CD14-positive monocyte (primary cell): ENCODE results near the gene CARD9. TPM values are rescaled to one million over a fixed set of nuclear protein-coding genes. Genes with fewer than 3 reads are reported as not detected.

Experiments
- DNase-seq, 3 donors: peaks; one replicate each; pipeline ENCODE4 v3.0.0-alpha.2; 2011 to 2022
- H2AFZ ChIP-seq: 2 replicates; pipeline ENCODE4 v1.6.0; 2012; ENCODE audit warnings: mild to moderate bottlenecking, low read depth, low read length, inconsistent platforms; ENCODE audit not compliant: insufficient read depth, poor library complexity, severe bottlenecking
- H3K27ac ChIP-seq, 2 donors: 1 replicate in 1 of 2; 2 replicates in 1 of 2; pipeline ENCODE4 v1.5.1; 2012 to 2013; ENCODE audit warnings: low read length in 2 of 2, control low read depth in 1 of 2, inconsistent platforms in 1 of 2, low read depth in 1 of 2, mild to moderate bottlenecking in 1 of 2
- H3K27me3 ChIP-seq, 2 donors: one replicate each; pipeline versions ENCODE4 v1.6.0 to v1.6.1; 2011 to 2013; ENCODE audit warnings: low read length in 2 of 2; ENCODE audit not compliant: control insufficient read depth in 2 of 2, insufficient read depth in 2 of 2
- H3K36me3 ChIP-seq, 2 donors: replicated peaks in 1 of 2; 1 replicate in 1 of 2; 2 replicates in 1 of 2; pipeline versions ENCODE4 v1.5.1 to v1.6.1; 2012 to 2013; ENCODE audit warnings: low read length in 2 of 2, control low read depth in 1 of 2, inconsistent platforms in 1 of 2, mild to moderate bottlenecking in 1 of 2; ENCODE audit not compliant: insufficient read depth in 2 of 2, control insufficient read depth in 1 of 2
- H3K4me1 ChIP-seq, 2 donors: 1 replicate in 1 of 2; 2 replicates in 1 of 2; pipeline versions ENCODE4 v1.5.1 to v1.6.1; 2012 to 2013; ENCODE audit warnings: low read length in 2 of 2, control low read depth in 1 of 2, inconsistent platforms in 1 of 2, mild to moderate bottlenecking in 1 of 2, moderate library complexity in 1 of 2; ENCODE audit not compliant: insufficient read depth in 2 of 2, control insufficient read depth in 1 of 2
- H3K4me2 ChIP-seq: replicated peaks from 2 replicates; pipeline ENCODE3; 2012; ENCODE audit warnings: low read length, moderate library complexity, mild to moderate bottlenecking; ENCODE audit not compliant: poor library complexity, severe bottlenecking; ENCODE audit errors: extremely low read depth
- H3K4me3 ChIP-seq, 3 experiments: fragments of 200-600 bp in 1 of 3; sonication (generic) in 1 of 3; replicated peaks in 1 of 3; 1 replicate in 2 of 3; 2 replicates in 1 of 3; pipeline ENCODE4 v1.5.1; 2011 to 2013; ENCODE audit warnings: low read length in 3 of 3, mild to moderate bottlenecking in 3 of 3, control low read depth in 2 of 3, low read depth in 2 of 3, inconsistent platforms in 1 of 3, moderate library complexity in 1 of 3
- H3K79me2 ChIP-seq: 2 replicates; pipeline ENCODE4 v1.6.0; 2012; ENCODE audit warnings: mild to moderate bottlenecking, control low read depth, inconsistent platforms, low read length, moderate library complexity; ENCODE audit not compliant: insufficient read depth
- H3K9ac ChIP-seq: 2 replicates; pipeline ENCODE4 v1.6.0; 2017; ENCODE audit warnings: low read length, mild to moderate bottlenecking; ENCODE audit not compliant: insufficient read depth, poor library complexity, severe bottlenecking
- H3K9me3 ChIP-seq, 2 donors: replicated peaks in 1 of 2; 1 replicate in 1 of 2; 2 replicates in 1 of 2; pipeline versions ENCODE4 v1.5.1 to v1.6.1; 2012 to 2013; ENCODE audit warnings: low read length in 2 of 2, control low read depth in 1 of 2; ENCODE audit not compliant: control insufficient read depth in 1 of 2, insufficient read depth in 1 of 2
- H4K20me1 ChIP-seq: 2 replicates; pipeline ENCODE4 v1.6.0; 2012; ENCODE audit warnings: mild to moderate bottlenecking, low read length, control low read depth, moderate library complexity; ENCODE audit not compliant: insufficient read depth
- H3K27ac Mint-ChIP-seq, 7 donors: one replicate each; pipeline ENCODE4 v1.8.0; 2020; ENCODE audit warnings: mild to moderate bottlenecking in 7 of 7, mixed read lengths in 7 of 7, moderate library complexity in 6 of 7, inconsistent platforms in 2 of 7
- H3K27me3 Mint-ChIP-seq, 3 donors: one replicate each; pipeline ENCODE4 v1.8.0; 2021 to 2022; ENCODE audit warnings: low read depth in 3 of 3, mild to moderate bottlenecking in 3 of 3, mixed read lengths in 3 of 3, moderate library complexity in 3 of 3, inconsistent platforms in 1 of 3
- H3K36me3 Mint-ChIP-seq, 2 donors: one replicate each; pipeline ENCODE4 v1.8.0; 2020; ENCODE audit warnings: mixed read lengths in 2 of 2, inconsistent platforms in 1 of 2, mild to moderate bottlenecking in 1 of 2
- H3K4me1 Mint-ChIP-seq: one replicate; pipeline ENCODE4 v1.8.0; 2020; ENCODE audit warnings: mild to moderate bottlenecking, mixed read lengths
- H3K4me3 Mint-ChIP-seq, 2 donors: one replicate each; pipeline ENCODE4 v1.8.0; 2020; ENCODE audit warnings: mild to moderate bottlenecking in 2 of 2, mixed read lengths in 2 of 2, moderate library complexity in 1 of 2
- H3K9me3 Mint-ChIP-seq, 7 donors: one replicate each; pipeline ENCODE4 v1.8.0; 2020 to 2022; ENCODE audit warnings: mixed read lengths in 7 of 7, mild to moderate bottlenecking in 6 of 7, moderate library complexity in 6 of 7, inconsistent platforms in 2 of 7
- WGBS: methylation state at CpG from one replicate; pipeline ENCODE4 v1.1.5; 2013; ENCODE audit warnings: missing lambda C conversion rate; ENCODE audit not compliant: insufficient coverage; 5-methylcytosine and 5-hydroxymethylcytosine counted together
- intact Hi-C, 2 donors: fragments of 100-400 bp; cut with micrococcal nuclease; formaldehyde crosslinking; loops; one replicate each; pipeline versions ENCODE4 v1.15.0 to v1.15.1; 2023
- polyA plus RNA-seq, 3 donors: library from polyadenylated mRNA; depleted of rRNA in 1 of 3; unstranded in 2 of 3; stranded (reverse) in 1 of 3; fragments of 300-500 nt in 2 of 3; fragments of >200 nt in 1 of 3; fragmentation: Illumina TruSeq in 2 of 3; gene quantifications; 1 replicate in 2 of 3; 2 replicates in 1 of 3; pipeline ENCODE4 v1.2.3, GENCODE V29; 2012 to 2021
- TF ChIP-seq, protein P1 (sequence below): fragments of 200-600 bp; IDR thresholded peaks from one replicate; pipeline ENCODE4 v1.8.0; 2022; ENCODE audit warnings: antibody characterized with exemption, mild to moderate bottlenecking

The CARD9 gene
- polyA plus RNA-seq, 3 donors = 34.3 to 108 (median 41.4) TPM

GRCh38 chr9:136329636-136330405 lies 43.6 kb downstream of the CARD9 start:
- H3K9ac ChIP-seq = no peak overlapping the region
- no peaks in the 10 kb centered on the region for H3K79me2 ChIP-seq
- Mint-ChIP-seq H3K27me3 (peaks cover 15 to 33% (median 27%) of the 10 kb centered on the region in 3 donors), H3K4me3 (no peak overlapping the region), H3K27ac (no peak overlapping the region), H3K4me1 (peaks cover 11% of the 10 kb centered on the region), H3K36me3 (no peaks in the 10 kb centered on the region), H3K9me3 (no peaks in the 10 kb centered on the region)
- TF ChIP-seq, protein P1, sequence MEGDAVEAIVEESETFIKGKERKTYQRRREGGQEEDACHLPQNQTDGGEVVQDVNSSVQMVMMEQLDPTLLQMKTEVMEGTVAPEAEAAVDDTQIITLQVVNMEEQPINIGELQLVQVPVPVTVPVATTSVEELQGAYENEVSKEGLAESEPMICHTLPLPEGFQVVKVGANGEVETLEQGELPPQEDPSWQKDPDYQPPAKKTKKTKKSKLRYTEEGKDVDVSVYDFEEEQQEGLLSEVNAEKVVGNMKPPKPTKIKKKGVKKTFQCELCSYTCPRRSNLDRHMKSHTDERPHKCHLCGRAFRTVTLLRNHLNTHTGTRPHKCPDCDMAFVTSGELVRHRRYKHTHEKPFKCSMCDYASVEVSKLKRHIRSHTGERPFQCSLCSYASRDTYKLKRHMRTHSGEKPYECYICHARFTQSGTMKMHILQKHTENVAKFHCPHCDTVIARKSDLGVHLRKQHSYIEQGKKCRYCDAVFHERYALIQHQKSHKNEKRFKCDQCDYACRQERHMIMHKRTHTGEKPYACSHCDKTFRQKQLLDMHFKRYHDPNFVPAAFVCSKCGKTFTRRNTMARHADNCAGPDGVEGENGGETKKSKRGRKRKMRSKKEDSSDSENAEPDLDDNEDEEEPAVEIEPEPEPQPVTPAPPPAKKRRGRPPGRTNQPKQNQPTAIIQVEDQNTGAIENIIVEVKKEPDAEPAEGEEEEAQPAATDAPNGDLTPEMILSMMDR = no peak
- H3K27ac ChIP-seq = no peak overlapping the region
- no peaks in the 10 kb centered on the region for H3K9me3 ChIP-seq
- peaks cover 22 to 25% of the 10 kb centered on the region in 2 donors for H3K4me1 ChIP-seq
- WGBS = 92% methylated on average over 20 of the region's 23 CpGs
- H4K20me1 ChIP-seq = no peaks in the 10 kb centered on the region
- no peak overlapping the region for H3K4me2 ChIP-seq
- H3K27me3 ChIP-seq = peaks cover 0 to 28% of the 10 kb centered on the region in 2 donors
- DNase-seq = no peak
- no peak overlapping the region for H3K4me3 ChIP-seq
- H2AFZ ChIP-seq = no peak overlapping the region
- intact Hi-C loops = no loop called here
- no peaks in the 10 kb centered on the region for H3K36me3 ChIP-seq

DNA sequence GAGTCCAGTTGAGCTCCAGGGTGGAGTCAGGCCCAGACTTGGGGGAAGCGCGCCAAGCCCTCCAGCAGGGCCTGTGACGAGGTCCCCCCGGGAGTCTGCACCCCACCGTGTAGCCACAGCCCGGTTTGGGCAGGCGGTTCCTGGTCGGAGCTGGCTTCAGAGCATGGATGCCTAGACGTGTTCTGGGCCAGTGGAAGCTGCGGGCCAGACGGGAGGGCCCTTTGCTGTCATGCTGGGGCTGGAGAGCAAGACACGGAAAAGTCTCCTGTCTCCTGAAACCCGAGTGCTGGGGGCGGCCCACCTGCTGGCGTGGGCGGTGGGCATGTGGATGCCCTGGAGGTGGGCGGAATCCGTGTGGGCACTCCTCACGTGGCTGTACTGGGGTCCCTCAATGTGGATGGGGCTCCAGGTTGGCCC lies 44.2 kb downstream of the CARD9 start:
- peaks cover 0 to 28% of the 10 kb centered on the region in 2 donors for H3K27me3 ChIP-seq
- H3K9me3 Mint-ChIP-seq = no peaks in the 10 kb centered on the region
- H3K27ac Mint-ChIP-seq = no peak overlapping the region
- no peaks in the 10 kb centered on the region for H3K36me3 ChIP-seq
- H3K9me3 ChIP-seq = no peaks in the 10 kb centered on the region
- peaks cover 22 to 25% of the 10 kb centered on the region in 2 donors for H3K4me1 ChIP-seq
- no peak for DNase-seq
- peaks cover 15 to 33% (median 27%) of the 10 kb centered on the region in 3 donors for H3K27me3 Mint-ChIP-seq
- WGBS = 81% methylated on average over 15 of the region's 19 CpGs
- TF ChIP-seq, protein P1 = no peak
- no peak overlapping the region for H3K4me3 Mint-ChIP-seq
- H3K9ac ChIP-seq = no peak overlapping the region
- no peaks in the 10 kb centered on the region for H3K79me2 ChIP-seq
- H3K27ac ChIP-seq = no peak overlapping the region
- H3K4me1 Mint-ChIP-seq = peaks cover 11% of the 10 kb centered on the region
- H3K4me2 ChIP-seq = no peak overlapping the region
- intact Hi-C loops = no loop called here
- no peak overlapping the region for H2AFZ ChIP-seq
- no peaks in the 10 kb centered on the region for H3K36me3 Mint-ChIP-seq
- H4K20me1 ChIP-seq = no peaks in the 10 kb centered on the region
- H3K4me3 ChIP-seq = no peak overlapping the region
